ENCODE measurements around the gene ARHGAP22.

The ARHGAP22 gene

GRCh38 chr10:48550071-48550691, 54.7 kb downstream of the ARHGAP22 start:
- no peak for FAIRE-seq

DNA sequence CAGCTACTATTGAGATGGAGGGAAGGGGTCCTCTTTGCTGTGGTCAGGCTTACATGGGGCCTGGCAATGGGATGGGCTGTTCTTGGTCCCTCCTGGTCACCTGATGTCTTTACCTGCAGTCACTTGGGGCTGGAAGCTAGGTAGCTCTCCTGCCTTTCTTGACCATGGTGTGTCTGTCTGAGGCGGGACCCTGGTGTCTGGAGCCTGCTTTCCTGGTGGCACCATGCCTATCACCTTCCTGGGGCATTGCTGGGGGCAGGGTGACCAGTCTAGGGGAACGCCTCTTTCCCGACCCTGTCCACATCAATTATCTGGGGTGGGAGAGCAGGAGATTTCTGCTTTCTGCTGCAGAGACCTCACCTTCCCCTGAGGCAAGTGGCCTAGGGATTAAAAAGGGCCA, 55.6 kb downstream of the ARHGAP22 start:
- no peak for FAIRE-seq

- FAIRE-seq, result no peak
Observed at GRCh38 chr10:48548531-48549135, 56.2 kb downstream of the ARHGAP22 start.

GRCh38 chr10:48547981-48548380, 56.9 kb downstream of the ARHGAP22 start:
- FAIRE-seq, result no peak

- FAIRE-seq, result no peak
Observed at GRCh38 chr10:48547061-48547895, 57.6 kb downstream of the ARHGAP22 start.

GRCh38 chr10:48545462-48546145, 59.3 kb downstream of the ARHGAP22 start:
- FAIRE-seq, result no peak

DNA sequence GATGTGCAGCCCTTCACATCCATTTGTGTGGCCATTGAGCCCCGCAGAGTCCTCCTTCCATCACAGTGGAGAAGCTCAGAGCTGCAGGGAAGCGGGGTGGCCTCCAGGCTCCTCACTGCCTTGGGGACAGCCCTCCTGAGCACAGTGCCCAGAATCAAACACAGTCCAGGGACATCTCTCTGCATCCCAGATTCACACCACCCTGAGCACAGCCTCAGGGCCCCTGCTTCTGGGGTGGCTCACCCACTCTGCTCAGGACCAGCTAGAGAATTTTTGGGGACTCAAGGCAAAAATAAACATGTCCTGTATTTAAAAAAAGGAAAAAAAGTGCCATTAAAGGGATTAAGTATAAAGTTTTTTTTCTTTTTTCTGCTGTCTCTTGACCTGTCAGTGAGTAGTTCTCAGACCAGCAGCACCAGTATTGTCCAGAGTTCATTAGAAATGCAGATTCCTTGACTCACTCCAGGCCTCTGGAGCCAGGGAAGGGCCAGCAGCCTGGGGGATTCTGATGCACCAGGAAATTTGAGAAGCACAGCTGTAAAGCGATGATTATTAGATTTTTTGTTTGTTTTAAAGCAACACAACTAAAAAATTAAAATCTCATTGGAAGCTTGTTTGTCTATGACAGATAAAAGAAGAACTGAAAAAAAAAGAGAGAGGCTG, 61.6 kb downstream of the ARHGAP22 start:
- FAIRE-seq, result no peak

GRCh38 chr10:48542471-48543181, 62.2 kb downstream of the ARHGAP22 start:
- FAIRE-seq, result no peak

- no peak for FAIRE-seq
Observed at GRCh38 chr10:48541144-48541795, 63.6 kb downstream of the ARHGAP22 start.

DNA sequence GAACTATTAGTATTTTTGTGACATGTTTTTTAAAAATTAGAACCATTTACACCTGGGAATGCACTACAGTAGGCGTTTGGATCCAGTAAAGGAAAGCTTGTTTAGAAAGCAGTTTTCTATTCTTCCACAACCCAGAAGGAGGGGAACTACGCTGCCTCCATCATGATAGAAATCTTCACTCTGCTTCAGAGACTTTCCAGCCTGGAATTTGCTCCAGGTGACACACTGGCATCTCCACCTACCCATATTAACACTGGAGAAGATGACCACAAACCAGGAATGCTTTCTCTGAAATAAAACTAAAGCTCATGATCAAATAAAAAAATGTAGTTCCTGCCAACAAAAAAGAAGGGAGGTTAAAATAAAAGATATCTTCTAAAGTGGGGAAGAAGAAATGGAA, 66.3 kb downstream of the ARHGAP22 start:
- FAIRE-seq, result no peak

GRCh38 chr10:48536916-48537890, 67.7 kb downstream of the ARHGAP22 start:
- FAIRE-seq, result no peak

GRCh38 chr10:48536156-48536500, 68.7 kb downstream of the ARHGAP22 start:
- no peak for FAIRE-seq

DNA sequence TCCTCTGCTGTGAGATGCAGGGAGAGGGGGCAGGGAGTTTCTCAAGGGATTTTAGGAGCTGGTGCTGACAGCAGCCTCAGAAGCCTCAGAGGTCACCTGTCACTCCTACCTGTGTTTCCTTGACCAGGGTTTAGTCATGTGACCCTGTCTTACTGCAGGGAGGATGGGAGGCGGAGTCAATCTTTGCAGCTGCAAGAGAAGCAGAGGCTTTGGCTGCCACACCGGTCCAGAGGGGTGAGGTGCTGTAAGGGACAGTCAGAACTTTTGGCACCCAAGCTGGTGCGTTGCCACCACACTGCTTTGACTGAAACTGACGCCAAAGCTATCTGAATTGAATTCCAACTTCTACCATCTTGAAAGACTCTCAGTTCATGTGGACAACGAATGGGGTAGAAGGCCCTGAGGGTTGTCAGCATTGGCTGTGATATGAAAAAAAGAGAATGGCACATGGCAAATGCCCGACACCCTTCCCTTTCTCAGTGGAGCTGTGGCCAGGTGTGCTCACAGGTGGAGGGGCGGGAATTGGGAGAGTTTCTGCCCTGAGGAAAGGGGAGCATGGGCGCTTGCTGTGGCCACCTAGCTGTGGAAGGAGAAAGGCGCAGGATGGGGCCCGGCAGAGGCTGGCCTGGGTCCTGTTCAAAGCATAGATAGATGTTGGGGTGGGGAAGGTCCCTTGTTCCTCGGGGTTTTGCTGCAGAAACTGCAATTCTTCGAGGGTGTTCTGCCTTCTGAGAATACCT, 69.3 kb downstream of the ARHGAP22 start:
- FAIRE-seq, result no peak

GRCh38 chr10:48533951-48534720, 70.7 kb downstream of the ARHGAP22 start:
- no peak for FAIRE-seq

- no peak for FAIRE-seq
Observed at GRCh38 chr10:48533540-48533939, 71.3 kb downstream of the ARHGAP22 start.

DNA sequence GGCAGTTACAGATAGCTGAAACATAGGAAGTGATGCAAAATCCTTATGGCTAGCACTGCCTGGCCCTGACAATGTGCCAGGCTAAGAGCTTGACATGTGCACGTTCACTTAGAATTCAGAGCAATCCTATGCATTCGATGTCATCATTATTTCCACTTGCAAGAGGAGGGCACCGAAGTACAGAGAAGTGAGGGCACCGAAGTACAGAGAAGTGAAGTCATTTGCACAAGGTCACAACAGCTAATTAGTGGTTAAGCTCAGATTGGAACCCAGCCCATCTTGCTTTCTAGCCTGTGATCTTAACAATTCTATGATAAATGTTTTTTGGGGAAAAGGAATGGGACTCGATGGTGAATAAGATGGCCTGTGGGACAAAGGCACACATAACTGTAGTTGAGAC, 73.4 kb downstream of the ARHGAP22 start:
- no peak for FAIRE-seq

- FAIRE-seq, result no peak
Observed at GRCh38 chr10:48529331-48529730, 75.5 kb downstream of the ARHGAP22 start.

GRCh38 chr10:48527756-48528155, 77.1 kb downstream of the ARHGAP22 start:
- FAIRE-seq, result no peak

Data from endometrium (tissue), 2 donors.